Right atrium auricular region (tissue), 2 donors: ENCODE data around the gene IFI27L1. TPM values are rescaled to one million over a fixed set of nuclear protein-coding genes. Genes with fewer than 3 reads are reported as not detected.
A peak's percentile ranks its signal among the peaks of the same experiment; 100 is the strongest.

Source experiments
- DNase-seq: peaks from one replicate; pipeline ENCODE4 v3.0.0-alpha.2; 2019; ENCODE audit warnings: low spot score
- H3K27ac ChIP-seq, 2 donors: fragments of 200-600 bp; sonication (generic); 1 replicate in 1 of 2; 2 replicates in 1 of 2; pipeline ENCODE4 v1.5.1; 2016 to 2019
- H3K27me3 ChIP-seq, 2 donors: fragments of 200-600 bp; sonication (generic); one replicate each; pipeline versions ENCODE4 v1.5.1 to v1.6.0; 2017 to 2019
- H3K36me3 ChIP-seq: fragments of 200-600 bp; sonication (generic); one replicate; pipeline ENCODE4 v1.5.1; 2016
- H3K4me1 ChIP-seq, 2 donors: fragments of 200-600 bp; sonication (generic); one replicate each; pipeline versions ENCODE4 v1.5.1 to v1.6.0; 2017 to 2019
- H3K4me3 ChIP-seq, 2 donors: fragments of 200-600 bp; sonication (generic); 1 replicate in 1 of 2; 2 replicates in 1 of 2; pipeline ENCODE4 v1.5.1; 2017 to 2019; ENCODE audit warnings: mild to moderate bottlenecking in 1 of 2, moderate library complexity in 1 of 2
- H3K9me3 ChIP-seq, 2 donors: fragments of 200-600 bp; sonication (generic); one replicate each; pipeline ENCODE4 v1.5.1; 2019
- total RNA-seq, 2 donors: library from RNA; depleted of rRNA; stranded (reverse); fragments of >200 nt; gene quantifications; one replicate each; pipeline ENCODE4 v1.1.0, GENCODE V29; 2016
- TF ChIP-seq, protein P1 (sequence below), 2 donors: fragments of 200-600 bp; sonication (generic); IDR thresholded peaks; one replicate each; pipeline ENCODE4 v1.5.1; 2019; ENCODE audit warnings: antibody characterized with exemption in 2 of 2

IFI27L1 gene, protein sequence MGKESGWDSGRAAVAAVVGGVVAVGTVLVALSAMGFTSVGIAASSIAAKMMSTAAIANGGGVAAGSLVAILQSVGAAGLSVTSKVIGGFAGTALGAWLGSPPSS
- 10 to 100 TPM; 13.8 to 21.1 TPM for total RNA-seq

DNA sequence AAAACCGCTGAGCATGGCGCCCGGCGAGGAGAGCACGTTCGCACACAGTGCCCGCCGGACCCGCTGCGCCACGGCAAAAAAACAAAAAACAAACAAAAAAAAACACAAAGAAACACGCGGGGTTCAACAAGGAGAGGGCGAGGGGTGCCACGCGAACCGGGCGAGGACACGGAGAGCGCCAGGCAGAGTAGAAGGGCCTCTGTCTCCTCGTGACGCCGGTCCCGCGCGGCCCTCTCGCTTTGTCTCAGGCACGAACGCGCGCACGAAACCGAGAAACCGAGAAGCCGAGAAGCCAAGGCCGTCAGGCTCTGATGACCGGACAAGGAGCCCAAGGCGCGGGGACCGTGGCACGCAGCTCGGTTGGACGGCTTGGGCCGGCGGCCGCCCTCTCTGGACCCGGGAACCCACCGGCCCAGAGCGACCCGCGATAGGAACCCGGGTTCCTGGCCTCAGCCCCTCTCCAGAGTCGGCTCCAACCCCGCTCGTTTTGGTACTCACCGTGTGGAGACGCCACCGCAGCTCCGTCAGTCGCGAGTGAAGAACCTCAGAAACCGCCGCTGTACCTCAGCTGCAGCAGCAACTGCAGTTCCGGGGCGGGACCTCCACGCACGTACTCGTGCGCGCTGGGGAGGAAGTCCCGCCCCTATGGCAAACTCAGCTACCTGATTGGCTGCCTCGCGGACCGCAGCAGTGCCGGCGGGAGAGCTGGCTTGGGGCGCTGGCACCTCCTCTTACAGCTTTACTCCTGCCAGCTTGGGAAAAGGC, at the start of gene IFI27L1, which contains the start of gene DDX24:
IFI27L1 (plus strand) TSS at position 690 of the 765 bp plus-strand sequence. CDS start 15,628 bp downstream, outside the sequence.
DDX24 (minus strand) TSS at position 582 of the 765 bp plus-strand sequence. CDS start 1,460 bp downstream, outside the sequence.
- Histone ChIP-seq H3K4me1 (peaks cover 0 to 52% of the 10 kb centered on the region in 2 donors), H3K27me3 (no peaks in the 10 kb centered on the region), H3K36me3 (peaks cover 18% of the 10 kb centered on the region), H3K27ac (peak within 1 kb of the TSS; percentile 96 to 98), H3K9me3 (no peaks in the 10 kb centered on the region), H3K4me3 (peak within 1 kb of the TSS; percentile 96 to 98)
- DNase-seq = peak; percentile 97
- TF ChIP-seq, protein P1, sequence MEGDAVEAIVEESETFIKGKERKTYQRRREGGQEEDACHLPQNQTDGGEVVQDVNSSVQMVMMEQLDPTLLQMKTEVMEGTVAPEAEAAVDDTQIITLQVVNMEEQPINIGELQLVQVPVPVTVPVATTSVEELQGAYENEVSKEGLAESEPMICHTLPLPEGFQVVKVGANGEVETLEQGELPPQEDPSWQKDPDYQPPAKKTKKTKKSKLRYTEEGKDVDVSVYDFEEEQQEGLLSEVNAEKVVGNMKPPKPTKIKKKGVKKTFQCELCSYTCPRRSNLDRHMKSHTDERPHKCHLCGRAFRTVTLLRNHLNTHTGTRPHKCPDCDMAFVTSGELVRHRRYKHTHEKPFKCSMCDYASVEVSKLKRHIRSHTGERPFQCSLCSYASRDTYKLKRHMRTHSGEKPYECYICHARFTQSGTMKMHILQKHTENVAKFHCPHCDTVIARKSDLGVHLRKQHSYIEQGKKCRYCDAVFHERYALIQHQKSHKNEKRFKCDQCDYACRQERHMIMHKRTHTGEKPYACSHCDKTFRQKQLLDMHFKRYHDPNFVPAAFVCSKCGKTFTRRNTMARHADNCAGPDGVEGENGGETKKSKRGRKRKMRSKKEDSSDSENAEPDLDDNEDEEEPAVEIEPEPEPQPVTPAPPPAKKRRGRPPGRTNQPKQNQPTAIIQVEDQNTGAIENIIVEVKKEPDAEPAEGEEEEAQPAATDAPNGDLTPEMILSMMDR (IDR thresholded peaks at IDR 0.05) = no peak

DNA sequence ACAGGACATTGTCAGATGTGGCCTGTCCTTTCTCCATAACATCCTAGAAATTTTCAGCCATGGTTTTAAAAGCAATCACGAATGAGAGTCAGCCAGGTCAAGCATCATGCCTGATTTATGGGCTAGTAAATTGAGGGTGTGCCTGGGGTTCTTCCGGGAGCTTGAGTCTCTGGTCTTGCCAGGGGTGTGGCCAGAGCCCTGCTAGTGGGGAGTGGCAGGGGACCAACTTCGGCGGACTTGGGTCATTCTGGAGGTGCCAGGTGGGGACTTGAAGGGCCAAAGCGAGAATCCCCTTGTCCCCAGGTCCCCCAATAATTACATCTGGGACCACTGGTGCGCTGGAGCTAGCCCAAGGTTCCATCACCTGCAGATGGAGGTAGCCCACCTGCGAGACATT, 49.2 kb upstream of the IFI27L1 start:
- Histone ChIP-seq H3K36me3 (no peaks in the 10 kb centered on the region), H3K4me1 (peaks cover 0 to 15% of the 10 kb centered on the region in 2 donors), H3K4me3 (no peak overlapping the region), H3K27me3 (no peaks in the 10 kb centered on the region), H3K9me3 (no peaks in the 10 kb centered on the region), H3K27ac (no peak overlapping the region)
- TF ChIP-seq, protein P1 (IDR thresholded peaks at IDR 0.05) = no peak
- no peak for DNase-seq

DNA sequence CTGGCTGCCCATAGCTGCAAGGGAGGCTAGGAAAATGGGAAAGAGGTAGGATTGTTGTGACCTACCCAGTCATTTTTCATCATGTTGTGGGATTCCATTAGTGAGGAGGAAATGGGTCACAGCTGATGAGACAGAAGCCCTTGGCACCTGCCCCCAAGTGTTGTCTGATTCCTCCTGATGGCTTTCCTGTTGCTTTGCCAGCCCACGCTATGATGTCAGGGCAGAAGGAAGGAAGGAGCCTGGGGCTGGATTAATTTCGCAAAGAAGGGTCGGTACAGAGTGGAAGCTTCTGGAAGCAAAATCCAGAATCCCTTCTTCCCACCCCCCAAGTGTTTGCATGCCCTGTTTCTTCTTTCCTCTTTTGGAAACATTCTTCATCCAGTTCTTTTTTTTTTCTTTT, 46.2 kb upstream of the IFI27L1 start:
- Histone ChIP-seq H3K27me3 (no peaks in the 10 kb centered on the region), H3K4me1 (peaks cover 0 to 14% of the 10 kb centered on the region in 2 donors), H3K4me3 (no peak overlapping the region), H3K36me3 (no peaks in the 10 kb centered on the region), H3K9me3 (no peaks in the 10 kb centered on the region), H3K27ac (no peak overlapping the region)
- no peak for DNase-seq
- TF ChIP-seq, protein P1 (IDR thresholded peaks at IDR 0.05) = no peak

DNA sequence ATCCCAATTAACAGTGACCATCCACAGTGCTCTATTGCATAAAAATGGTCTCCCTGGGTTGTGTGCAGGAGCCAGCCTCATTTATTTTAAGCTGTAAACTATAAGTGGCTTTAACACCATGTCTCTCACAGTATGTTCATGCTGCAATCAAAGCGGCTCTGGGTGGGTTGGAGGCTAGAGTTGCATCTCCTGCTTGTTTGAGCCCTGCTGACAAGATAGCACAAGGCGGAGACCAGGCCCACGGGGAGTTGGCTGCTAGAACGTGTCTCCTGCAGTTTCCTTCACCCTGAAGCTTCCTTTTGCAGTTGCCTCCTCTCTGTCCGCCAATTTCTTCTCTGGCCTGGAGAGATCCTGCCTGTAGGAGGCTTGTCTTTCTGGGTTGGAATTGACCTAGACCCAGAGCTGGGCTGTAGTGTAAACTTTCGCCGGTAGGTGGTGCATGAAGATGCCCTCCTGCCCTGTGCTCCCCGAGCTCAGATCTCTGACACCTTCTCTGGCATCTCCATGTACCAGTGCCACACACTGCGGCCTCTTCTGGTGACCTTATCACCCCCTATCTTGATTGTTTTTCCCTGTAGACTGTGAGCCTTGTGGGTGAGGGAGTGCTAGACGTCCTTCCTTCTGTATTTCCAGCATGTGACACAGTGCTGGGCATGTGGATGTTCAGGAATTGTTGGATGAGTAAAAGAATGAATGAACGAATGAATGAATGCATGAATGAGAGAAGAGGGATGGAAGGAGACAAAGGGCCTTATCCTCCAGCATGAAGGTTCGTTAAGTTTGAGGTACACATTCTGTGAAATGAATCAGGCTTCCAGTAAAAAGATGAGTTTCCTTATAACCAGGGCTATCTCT, 44.6 kb upstream of the IFI27L1 start:
- peaks cover 0 to 17% of the 10 kb centered on the region in 2 donors for H3K4me1 ChIP-seq
- TF ChIP-seq, protein P1 (IDR thresholded peaks at IDR 0.05) = peak; percentile 69 to 88
- H3K9me3 ChIP-seq = no peaks in the 10 kb centered on the region
- H3K36me3 ChIP-seq = no peaks in the 10 kb centered on the region
- no peak overlapping the region for H3K27ac ChIP-seq
- peak; percentile 81 for DNase-seq
- no peak overlapping the region for H3K4me3 ChIP-seq
- no peaks in the 10 kb centered on the region for H3K27me3 ChIP-seq

DNA sequence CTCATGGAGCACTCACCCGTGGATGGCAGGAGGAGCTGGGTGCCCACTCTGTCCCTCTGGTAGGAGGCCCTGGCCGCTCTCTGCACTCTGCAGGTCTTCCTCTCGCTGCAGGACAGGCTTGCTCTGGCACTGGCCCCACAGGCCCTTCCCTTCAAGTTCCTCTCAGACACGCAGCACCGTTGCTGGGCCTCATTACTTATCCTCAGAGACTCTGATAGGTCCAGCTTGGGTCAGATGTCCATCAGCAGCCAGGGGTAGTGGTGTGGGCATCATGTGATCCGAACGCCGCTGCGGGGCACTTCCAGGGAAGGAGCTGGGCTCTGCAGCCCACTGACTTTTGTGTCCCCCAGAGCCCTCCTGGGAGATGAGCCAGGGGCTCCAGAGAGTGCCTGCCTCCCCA, 43.2 kb upstream of the IFI27L1 start:
- Histone ChIP-seq H3K27ac (no peak overlapping the region), H3K36me3 (no peaks in the 10 kb centered on the region), H3K4me1 (peaks cover 0 to 31% of the 10 kb centered on the region in 2 donors), H3K9me3 (no peaks in the 10 kb centered on the region), H3K27me3 (no peaks in the 10 kb centered on the region), H3K4me3 (no peak overlapping the region)
- TF ChIP-seq, protein P1 (IDR thresholded peaks at IDR 0.05) = no peak
- DNase-seq = no peak
